ENCODE results near the gene E2F3.

The E2F3 gene

GRCh38 chr6:20533746-20534294, 132.1 kb downstream of the E2F3 start:
- DNase-seq: no peak

GRCh38 chr6:20534295-20535262, 132.9 kb downstream of the E2F3 start, which contains the start of gene CDKAL1:
Gene CDKAL1, plus strand, starts transcription at chr6:20534457. Its CDS starts 11,894 bp downstream, at chr6:20546351.
- peak; percentile 14 to 94 (median 79) for DNase-seq

DNA sequence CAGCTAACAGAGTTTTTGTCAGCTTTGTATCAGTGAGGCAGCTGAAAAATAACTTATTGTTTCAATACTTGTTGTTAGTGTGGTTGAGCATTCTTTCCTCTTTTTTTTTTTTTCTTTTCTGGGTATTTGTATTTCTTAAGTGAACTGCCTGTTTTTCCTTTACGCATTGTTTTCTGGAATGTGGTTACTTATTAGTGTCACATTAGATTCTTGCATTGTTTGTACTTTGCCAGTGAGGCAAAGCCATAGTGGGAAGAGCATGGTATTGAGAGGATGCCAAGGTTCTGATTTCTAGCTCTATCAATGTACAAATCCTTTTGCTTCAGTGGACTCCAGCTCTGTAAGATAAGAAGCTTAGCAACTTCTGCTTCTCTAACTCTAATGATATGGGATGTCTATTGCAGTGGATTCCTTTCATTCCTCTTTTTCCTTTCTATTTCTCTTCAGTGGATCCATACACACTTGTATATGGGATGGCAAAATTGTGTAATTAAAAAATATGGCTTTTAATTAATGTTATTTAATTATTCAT, 136.5 kb downstream of the E2F3 start:
- DNase-seq: no peak

DNA sequence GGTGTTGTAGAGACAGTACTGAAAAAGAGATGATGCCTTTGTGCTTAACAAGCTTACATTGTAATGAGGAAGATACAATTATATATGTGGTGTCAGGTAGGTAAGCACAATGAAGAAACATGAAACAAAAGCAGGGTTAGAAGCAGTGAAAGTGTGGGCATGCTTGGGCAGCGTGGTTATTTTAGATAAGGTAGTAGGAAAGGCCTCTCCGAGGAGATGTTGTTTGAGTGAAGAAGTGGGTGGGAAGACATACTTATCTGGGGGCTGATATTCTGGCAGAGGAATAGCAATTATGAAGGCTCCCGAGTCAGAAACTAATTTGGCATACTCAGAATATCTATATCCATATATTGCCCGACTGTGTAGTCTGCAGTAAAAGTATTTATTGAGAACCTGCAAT, 137.2 kb downstream of the E2F3 start:
- DNase-seq: no peak

- no peak for DNase-seq
Measured at GRCh38 chr6:20539387-20539786, 137.7 kb downstream of the E2F3 start.

DNA sequence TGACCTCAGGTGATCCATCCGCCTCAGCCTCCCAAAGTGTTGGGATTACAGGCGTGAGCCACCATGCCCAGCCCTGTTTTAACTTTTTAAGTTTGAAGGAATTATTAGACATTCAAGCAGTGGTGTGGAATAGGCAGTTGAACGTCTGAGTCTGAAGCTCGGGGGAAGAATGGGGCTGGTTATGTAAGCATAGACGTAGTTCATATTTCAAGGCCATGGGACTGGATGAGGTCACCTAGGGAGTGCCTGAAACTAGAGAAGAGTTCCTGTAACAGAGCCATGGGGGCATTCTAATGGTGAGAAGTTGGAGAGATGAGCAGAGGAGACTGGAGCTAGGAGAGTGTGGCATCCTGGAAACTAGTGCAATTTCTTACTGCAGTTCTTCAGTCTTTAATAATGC, 139.0 kb downstream of the E2F3 start:
- DNase-seq: no peak

- DNase-seq: no peak
Measured at GRCh38 chr6:20541382-20541781, 139.7 kb downstream of the E2F3 start.

- no peak for DNase-seq
Measured at GRCh38 chr6:20542927-20543602, 141.4 kb downstream of the E2F3 start.

Measured in hypothalamus (tissue), 51 donors.